ENCODE data around the gene SAMHD1.

Gene SAMHD1

DNA sequence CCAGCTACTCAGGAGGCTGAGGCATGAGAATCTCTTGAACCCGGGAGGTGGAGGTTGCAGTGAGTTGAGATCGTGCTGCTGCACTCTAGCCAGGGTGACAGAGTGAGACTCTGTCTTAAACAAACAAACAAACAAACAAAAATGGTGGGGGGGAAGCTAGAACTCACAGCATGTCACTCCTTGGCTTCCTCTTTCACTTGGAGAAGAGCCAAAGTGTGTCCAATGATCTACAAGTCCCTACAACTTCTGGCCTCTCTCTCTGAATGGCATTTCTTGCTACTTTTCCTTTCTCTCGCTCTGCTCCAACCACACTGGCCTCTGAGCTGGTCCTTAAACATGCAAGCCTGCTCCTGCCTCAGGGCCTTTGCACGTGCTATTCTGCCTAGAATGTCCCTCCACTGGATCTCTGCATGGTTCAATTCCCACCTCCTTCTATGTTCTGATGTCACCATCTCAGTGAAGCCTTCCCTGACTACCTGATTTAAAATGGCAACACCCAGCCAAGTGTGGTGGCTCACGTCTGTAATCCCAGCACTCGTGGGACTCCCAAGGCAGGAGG lies 67.5 kb downstream of the SAMHD1 start:
- peaks cover 0 to 1% (median 0%) of the 10 kb centered on the region in 4 experiments for H3K36me3 ChIP-seq (ENCODE audit: control insufficient read depth in 4 of 4, insufficient read depth in 4 of 4, low read length in 3 of 4)
- H3K9me3 ChIP-seq (ENCODE audit: control extremely low read depth in 1 of 5, control insufficient read depth in 4 of 5, insufficient read depth in 2 of 5, low read depth in 1 of 5, low read length in 4 of 5): no peaks in the 10 kb centered on the region
- H3K4me1 ChIP-seq (ENCODE audit: control extremely low read depth in 1 of 4, control insufficient read depth in 4 of 4, insufficient read depth in 4 of 4, low read length in 3 of 4): peaks cover 0 to 6% (median 0%) of the 10 kb centered on the region in 4 experiments
- WGBS (ENCODE audit: insufficient coverage): 92% methylated on average over 5 of the region's 6 CpGs
- H3K4me3 ChIP-seq (ENCODE audit: control insufficient read depth in 1 of 7, extremely low read depth in 1 of 7, insufficient read depth in 4 of 7, low read depth in 2 of 7, low read length in 6 of 7): no peak overlapping the region
- DNase-seq: peak in 2 of 3 donors; percentile 46 to 49
- CTCF ChIA-PET: interaction anchor here (0.6 to 2.4 kb wide), 9 partner anchors 9 to 217 kb away, joined by 3 to 10 read pairs (median 3); no protein-coding TSS in a partner anchor
- H3K27ac ChIP-seq (ENCODE audit: insufficient read depth in 1 of 2, low read depth in 1 of 2, low read length in 2 of 2, poor library complexity in 1 of 2, severe bottlenecking in 2 of 2): no peak overlapping the region
- no peaks in the 10 kb centered on the region for H3K27me3 ChIP-seq (replicated peaks in 2 of 5; ENCODE audit: control insufficient read depth in 4 of 5, insufficient read depth in 5 of 5, low read length in 4 of 5)
- POLR2A ChIA-PET: interaction anchor here (0.7 kb wide), 1 partner anchor 150 kb away, joined by 3 read pairs; no protein-coding TSS in a partner anchor

DNA sequence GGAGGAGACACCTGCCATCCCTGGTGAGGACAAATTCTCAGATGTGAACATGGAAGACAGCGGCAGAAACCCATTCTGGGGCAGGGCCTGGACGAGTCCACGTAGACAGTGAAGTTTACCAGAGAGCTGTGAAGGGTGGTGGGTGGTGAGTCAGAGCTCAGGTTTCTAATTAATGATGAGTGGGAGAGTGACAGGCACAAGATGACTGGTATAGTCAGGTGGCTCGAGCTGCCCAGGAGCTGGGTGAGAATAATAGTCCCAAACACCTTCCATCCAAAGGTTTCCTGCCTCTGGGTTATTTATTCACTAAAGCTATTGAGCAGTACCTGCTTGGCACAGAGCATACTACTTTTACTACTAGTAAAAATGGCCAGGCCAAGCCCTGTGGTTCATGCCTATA lies 69.6 kb downstream of the SAMHD1 start:
- H3K27ac ChIP-seq (ENCODE audit: insufficient read depth in 1 of 2, low read depth in 1 of 2, low read length in 2 of 2, poor library complexity in 1 of 2, severe bottlenecking in 2 of 2): no peak overlapping the region
- ChIA-PET CTCF (interaction anchor here (1.1 to 2.4 kb wide), 2 partner anchors 9 to 19 kb away, joined by 3 to 10 read pairs; no protein-coding TSS in a partner anchor), POLR2A (no interaction called here)
- no peaks in the 10 kb centered on the region for H3K27me3 ChIP-seq (replicated peaks in 2 of 5; ENCODE audit: control insufficient read depth in 4 of 5, insufficient read depth in 5 of 5, low read length in 4 of 5)
- WGBS (ENCODE audit: insufficient coverage): 98% methylated on average over 4 of the region's 4 CpGs
- no peaks in the 10 kb centered on the region for H3K36me3 ChIP-seq (ENCODE audit: control insufficient read depth in 4 of 4, insufficient read depth in 4 of 4, low read length in 3 of 4)
- no peak for DNase-seq
- no peak overlapping the region for H3K4me3 ChIP-seq (ENCODE audit: control insufficient read depth in 1 of 7, extremely low read depth in 1 of 7, insufficient read depth in 4 of 7, low read depth in 2 of 7, low read length in 6 of 7)
- H3K9me3 ChIP-seq (ENCODE audit: control extremely low read depth in 1 of 5, control insufficient read depth in 4 of 5, insufficient read depth in 2 of 5, low read depth in 1 of 5, low read length in 4 of 5): no peaks in the 10 kb centered on the region
- peaks cover 0 to 7% (median under 1%) of the 10 kb centered on the region in 4 experiments for H3K4me1 ChIP-seq (ENCODE audit: control extremely low read depth in 1 of 4, control insufficient read depth in 4 of 4, insufficient read depth in 4 of 4, low read length in 3 of 4)

DNA sequence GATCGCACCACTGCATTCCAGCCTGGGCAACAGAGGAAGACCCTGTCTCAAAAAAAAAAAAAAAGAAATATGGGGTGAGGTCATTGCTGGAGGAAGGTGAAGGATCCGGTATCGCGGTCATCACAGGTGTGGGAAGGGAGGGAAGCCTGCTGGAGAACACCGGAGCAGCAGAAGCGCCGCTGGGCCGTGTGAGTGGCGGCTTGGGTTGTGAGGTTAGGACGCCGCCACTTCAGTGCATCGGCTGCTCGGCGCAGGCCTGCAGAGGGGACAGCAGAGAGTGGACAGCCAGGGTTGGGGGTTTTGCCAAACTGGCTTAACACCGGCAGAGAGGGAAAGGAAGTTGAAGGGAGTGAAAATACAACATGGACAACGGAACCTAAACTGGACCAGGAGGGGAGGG lies 70.2 kb downstream of the SAMHD1 start:
- H3K9me3 ChIP-seq (ENCODE audit: control extremely low read depth in 1 of 5, control insufficient read depth in 4 of 5, insufficient read depth in 2 of 5, low read depth in 1 of 5, low read length in 4 of 5): no peaks in the 10 kb centered on the region
- no peak overlapping the region for H3K4me3 ChIP-seq (ENCODE audit: control insufficient read depth in 1 of 7, extremely low read depth in 1 of 7, insufficient read depth in 4 of 7, low read depth in 2 of 7, low read length in 6 of 7)
- H3K36me3 ChIP-seq (ENCODE audit: control insufficient read depth in 4 of 4, insufficient read depth in 4 of 4, low read length in 3 of 4): no peaks in the 10 kb centered on the region
- WGBS (ENCODE audit: insufficient coverage): 94% methylated on average over 14 of the region's 16 CpGs
- H3K27ac ChIP-seq (ENCODE audit: insufficient read depth in 1 of 2, low read depth in 1 of 2, low read length in 2 of 2, poor library complexity in 1 of 2, severe bottlenecking in 2 of 2): no peak overlapping the region
- ChIA-PET CTCF (interaction anchor here (1.1 to 1.3 kb wide), 2 partner anchors 19 to 68 kb away, joined by 3 read pairs; no protein-coding TSS in a partner anchor), POLR2A (no interaction called here)
- H3K4me1 ChIP-seq (ENCODE audit: control extremely low read depth in 1 of 4, control insufficient read depth in 4 of 4, insufficient read depth in 4 of 4, low read length in 3 of 4): peaks cover 0 to 7% (median 0%) of the 10 kb centered on the region in 4 experiments
- H3K27me3 ChIP-seq (replicated peaks in 2 of 5; ENCODE audit: control insufficient read depth in 4 of 5, insufficient read depth in 5 of 5, low read length in 4 of 5): no peaks in the 10 kb centered on the region
- no peak for DNase-seq

DNA sequence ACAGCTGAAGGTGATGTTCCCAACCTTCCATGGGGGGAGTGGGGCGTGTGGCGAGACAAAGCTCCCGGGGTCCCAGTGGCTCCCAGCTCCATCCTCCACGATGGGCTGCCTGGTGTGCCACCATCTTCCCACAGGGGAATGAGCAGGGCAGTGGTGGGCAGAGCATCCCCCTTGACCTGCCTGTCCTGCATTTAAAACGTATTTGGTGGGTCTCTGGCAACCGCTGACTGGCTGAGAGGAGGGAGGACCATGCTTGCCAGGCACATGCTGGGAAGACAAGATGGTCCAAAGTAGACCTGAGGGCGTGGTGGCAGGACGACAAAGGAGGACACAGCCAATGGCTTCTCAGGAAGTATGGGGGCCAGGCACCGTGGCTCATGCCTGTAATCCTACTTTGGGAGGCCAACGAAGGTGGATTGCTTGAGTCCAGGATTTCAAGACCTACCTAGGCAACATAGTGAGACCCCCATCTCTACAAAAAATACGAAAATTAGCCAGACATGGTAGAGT lies 70.7 kb downstream of the SAMHD1 start:
- ChIA-PET POLR2A (no interaction called here), CTCF (interaction anchor here (0.8 to 1.3 kb wide), 2 partner anchors 16 to 67 kb away, joined by 3 read pairs; no protein-coding TSS in a partner anchor)
- WGBS (ENCODE audit: insufficient coverage): 92% methylated on average over 9 of the region's 11 CpGs
- no peaks in the 10 kb centered on the region for H3K36me3 ChIP-seq (ENCODE audit: control insufficient read depth in 4 of 4, insufficient read depth in 4 of 4, low read length in 3 of 4)
- no peak overlapping the region for H3K4me3 ChIP-seq (ENCODE audit: control insufficient read depth in 1 of 7, extremely low read depth in 1 of 7, insufficient read depth in 4 of 7, low read depth in 2 of 7, low read length in 6 of 7)
- H3K27me3 ChIP-seq (replicated peaks in 2 of 5; ENCODE audit: control insufficient read depth in 4 of 5, insufficient read depth in 5 of 5, low read length in 4 of 5): no peaks in the 10 kb centered on the region
- DNase-seq: no peak
- H3K9me3 ChIP-seq (ENCODE audit: control extremely low read depth in 1 of 5, control insufficient read depth in 4 of 5, insufficient read depth in 2 of 5, low read depth in 1 of 5, low read length in 4 of 5): no peaks in the 10 kb centered on the region
- no peak overlapping the region for H3K27ac ChIP-seq (ENCODE audit: insufficient read depth in 1 of 2, low read depth in 1 of 2, low read length in 2 of 2, poor library complexity in 1 of 2, severe bottlenecking in 2 of 2)
- H3K4me1 ChIP-seq (ENCODE audit: control extremely low read depth in 1 of 4, control insufficient read depth in 4 of 4, insufficient read depth in 4 of 4, low read length in 3 of 4): peaks cover 0 to 11% (median 0%) of the 10 kb centered on the region in 4 experiments

DNA sequence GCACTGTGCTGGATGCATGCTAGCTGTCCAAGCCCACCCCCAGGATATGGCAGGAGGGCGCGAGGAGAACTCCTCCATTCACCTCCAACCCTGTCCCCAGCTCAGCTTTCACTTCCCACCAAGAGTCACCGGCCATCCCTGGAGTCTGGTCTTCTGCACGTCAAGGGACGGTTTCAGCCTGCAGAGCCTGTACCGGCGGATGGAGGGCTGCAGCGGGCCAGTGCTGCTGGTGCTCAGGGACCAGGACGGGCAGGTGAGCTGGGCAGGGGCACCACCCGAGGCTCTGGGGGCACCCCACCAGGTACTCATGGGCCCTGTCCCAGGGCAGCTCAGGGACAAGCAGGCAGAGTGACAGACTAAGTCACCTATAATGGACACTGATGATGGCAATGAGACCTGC lies 72.6 kb downstream of the SAMHD1 start:
- H3K27ac ChIP-seq (ENCODE audit: insufficient read depth in 1 of 2, low read depth in 1 of 2, low read length in 2 of 2, poor library complexity in 1 of 2, severe bottlenecking in 2 of 2): no peak overlapping the region
- ChIA-PET POLR2A (no interaction called here), CTCF (no interaction called here)
- DNase-seq: no peak
- peaks cover 0 to 16% (median 0%) of the 10 kb centered on the region in 4 experiments for H3K4me1 ChIP-seq (ENCODE audit: control extremely low read depth in 1 of 4, control insufficient read depth in 4 of 4, insufficient read depth in 4 of 4, low read length in 3 of 4)
- H3K9me3 ChIP-seq (ENCODE audit: control extremely low read depth in 1 of 5, control insufficient read depth in 4 of 5, insufficient read depth in 2 of 5, low read depth in 1 of 5, low read length in 4 of 5): no peaks in the 10 kb centered on the region
- no peak overlapping the region for H3K4me3 ChIP-seq (ENCODE audit: control insufficient read depth in 1 of 7, extremely low read depth in 1 of 7, insufficient read depth in 4 of 7, low read depth in 2 of 7, low read length in 6 of 7)
- no peaks in the 10 kb centered on the region for H3K36me3 ChIP-seq (ENCODE audit: control insufficient read depth in 4 of 4, insufficient read depth in 4 of 4, low read length in 3 of 4)
- 98% methylated on average over 6 of the region's 10 CpGs for WGBS (ENCODE audit: insufficient coverage)
- no peaks in the 10 kb centered on the region for H3K27me3 ChIP-seq (replicated peaks in 2 of 5; ENCODE audit: control insufficient read depth in 4 of 5, insufficient read depth in 5 of 5, low read length in 4 of 5)

DNA sequence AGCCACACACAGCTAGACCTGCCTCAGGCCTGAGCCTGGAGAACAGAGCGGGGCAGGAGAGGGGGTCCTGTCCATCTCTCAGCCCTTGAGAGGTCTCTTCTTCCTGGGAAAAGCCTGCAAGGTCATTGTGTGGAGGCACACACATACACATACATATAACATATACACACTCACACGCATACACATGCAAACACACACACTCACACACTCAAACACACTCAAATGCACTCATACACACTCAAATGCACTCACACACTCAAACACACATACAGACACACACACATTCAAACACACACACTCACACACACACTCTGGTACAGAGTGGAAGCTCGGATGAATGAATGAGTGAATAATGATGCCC lies 75.1 kb downstream of the SAMHD1 start:
- no peak overlapping the region for H3K4me3 ChIP-seq (ENCODE audit: control insufficient read depth in 1 of 7, extremely low read depth in 1 of 7, insufficient read depth in 4 of 7, low read depth in 2 of 7, low read length in 6 of 7)
- no peaks in the 10 kb centered on the region for H3K36me3 ChIP-seq (ENCODE audit: control insufficient read depth in 4 of 4, insufficient read depth in 4 of 4, low read length in 3 of 4)
- 90% methylated on average over 2 of the region's 3 CpGs for WGBS (ENCODE audit: insufficient coverage)
- DNase-seq: no peak
- H3K9me3 ChIP-seq (ENCODE audit: control extremely low read depth in 1 of 5, control insufficient read depth in 4 of 5, insufficient read depth in 2 of 5, low read depth in 1 of 5, low read length in 4 of 5): no peaks in the 10 kb centered on the region
- peaks cover 0 to 35% (median 2%) of the 10 kb centered on the region in 4 experiments for H3K4me1 ChIP-seq (ENCODE audit: control extremely low read depth in 1 of 4, control insufficient read depth in 4 of 4, insufficient read depth in 4 of 4, low read length in 3 of 4)
- CTCF ChIA-PET: no interaction called here
- POLR2A ChIA-PET: interaction anchor here (0.5 kb wide), 1 partner anchor 75 kb away, joined by 3 read pairs; no protein-coding TSS in a partner anchor
- H3K27me3 ChIP-seq (replicated peaks in 2 of 5; ENCODE audit: control insufficient read depth in 4 of 5, insufficient read depth in 5 of 5, low read length in 4 of 5): no peaks in the 10 kb centered on the region
- H3K27ac ChIP-seq (ENCODE audit: insufficient read depth in 1 of 2, low read depth in 1 of 2, low read length in 2 of 2, poor library complexity in 1 of 2, severe bottlenecking in 2 of 2): no peak overlapping the region

DNA sequence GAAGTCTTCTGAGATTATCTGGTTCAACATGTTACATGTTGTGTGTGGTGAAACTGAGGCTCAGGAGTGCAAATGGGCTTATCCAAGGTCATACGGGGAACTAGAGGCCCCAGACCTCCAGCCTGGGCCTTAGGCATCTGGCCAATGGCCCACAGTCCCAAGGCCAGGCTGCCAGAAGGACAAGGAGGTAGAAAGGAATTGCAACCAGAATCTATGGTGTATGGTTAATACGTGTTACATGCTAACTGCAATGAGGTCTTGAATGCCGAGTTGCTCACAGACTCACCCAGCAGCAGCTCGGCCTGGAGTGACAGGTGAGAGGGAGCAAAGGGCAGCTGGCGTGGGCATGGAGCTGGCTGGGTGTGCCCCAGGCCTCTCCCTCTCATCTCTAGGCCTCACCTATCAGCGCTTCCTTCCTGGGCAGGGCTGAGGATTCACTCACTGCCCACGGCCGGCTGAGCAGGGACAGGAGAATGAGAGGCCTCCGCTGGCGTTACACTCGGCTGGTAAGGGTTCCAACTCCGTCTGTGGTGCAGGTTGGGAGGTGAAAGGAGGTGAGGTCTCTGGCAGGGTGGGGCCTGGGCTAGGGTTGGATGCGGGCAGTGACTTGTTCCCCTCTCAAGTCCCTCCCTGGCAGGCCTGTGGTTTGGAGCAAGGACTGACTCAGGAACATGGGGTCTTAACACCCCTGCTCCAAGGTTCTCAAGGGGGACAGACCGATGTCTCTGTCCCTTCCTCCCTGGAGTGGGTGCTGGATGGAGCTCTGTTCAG lies 75.6 kb downstream of the SAMHD1 start, which contains the start of gene TLDC2:
TLDC2 (plus strand) TSS at position 437 of the 771 bp plus-strand sequence; CDS start at position 474, 37 bp downstream.
- ChIA-PET CTCF (interaction anchor here (2.4 kb wide), 1 partner anchor 11 kb away, joined by 6 read pairs; no protein-coding TSS in a partner anchor), POLR2A (no interaction called here)
- no peaks in the 10 kb centered on the region for H3K36me3 ChIP-seq (ENCODE audit: control insufficient read depth in 4 of 4, insufficient read depth in 4 of 4, low read length in 3 of 4)
- 93% methylated on average over 6 of the region's 14 CpGs for WGBS (ENCODE audit: insufficient coverage)
- no peaks in the 10 kb centered on the region for H3K9me3 ChIP-seq (ENCODE audit: control extremely low read depth in 1 of 5, control insufficient read depth in 4 of 5, insufficient read depth in 2 of 5, low read depth in 1 of 5, low read length in 4 of 5)
- peaks cover 0 to 35% (median 2%) of the 10 kb centered on the region in 4 experiments for H3K4me1 ChIP-seq (ENCODE audit: control extremely low read depth in 1 of 4, control insufficient read depth in 4 of 4, insufficient read depth in 4 of 4, low read length in 3 of 4)
- H3K27ac ChIP-seq (ENCODE audit: insufficient read depth in 1 of 2, low read depth in 1 of 2, low read length in 2 of 2, poor library complexity in 1 of 2, severe bottlenecking in 2 of 2): no peak within 1 kb of the TSS
- DNase-seq: no peak
- H3K27me3 ChIP-seq (replicated peaks in 2 of 5; ENCODE audit: control insufficient read depth in 4 of 5, insufficient read depth in 5 of 5, low read length in 4 of 5): no peaks in the 10 kb centered on the region
- H3K4me3 ChIP-seq (ENCODE audit: control insufficient read depth in 1 of 7, extremely low read depth in 1 of 7, insufficient read depth in 4 of 7, low read depth in 2 of 7, low read length in 6 of 7): no peak within 1 kb of the TSS
